Fibroblast of villous mesenchyme (primary cell): ENCODE measurements around the gene QDPR. TPM values are rescaled to one million over a fixed set of nuclear protein-coding genes. Genes with fewer than 3 reads are reported as not detected.
"Not testable (repeated sequence)": the region's sequence is repeated elsewhere in the genome, so short reads cannot be mapped to it uniquely, and the experiment has no call there.

Experiments used
- DNase-seq: peaks from one replicate; pipeline ENCODE4 v3.0.0-alpha.2; 2010; ENCODE audit warnings: low read depth
- H3K4me3 ChIP-seq: 2 replicates; pipeline ENCODE4 v1.5.1; 2011; ENCODE audit warnings: low read depth, mild to moderate bottlenecking, low read length
- CTCF ChIP-seq: IDR thresholded peaks from 2 replicates; pipeline ENCODE4 v1.5.1; 2012; ENCODE audit warnings: low read depth, mild to moderate bottlenecking, low read length; ENCODE audit not compliant: insufficient read depth
- total RNA-seq: library from RNA; depleted of rRNA; stranded (reverse); fragments of >200 nt; gene quantifications from 2 replicates; pipeline ENCODE4 v1.2.3, GENCODE V29; 2012

The QDPR gene
- total RNA-seq, 1 donor: 13.8 TPM

- TF ChIP-seq CTCF: no peak
- no peak for DNase-seq
- H3K4me3 ChIP-seq: no peak overlapping the region
Observed at GRCh38 chr4:17463606-17464005, 48.3 kb downstream of the QDPR start.

- no peak for TF ChIP-seq CTCF
- no peak for DNase-seq
- H3K4me3 ChIP-seq: no peak overlapping the region
Observed at GRCh38 chr4:17450269-17450804, 61.6 kb downstream of the QDPR start.

- no peak for TF ChIP-seq CTCF
- DNase-seq: peak; percentile 34
- no peak overlapping the region for H3K4me3 ChIP-seq
Observed at GRCh38 chr4:17448689-17449088, 63.2 kb downstream of the QDPR start.

- DNase-seq: peak; percentile 80
- H3K4me3 ChIP-seq: no peak overlapping the region
- peak; percentile 88 for TF ChIP-seq CTCF
Observed at GRCh38 chr4:17447675-17448298, 64.1 kb downstream of the QDPR start.

GRCh38 chr4:17447056-17447455 is 64.8 kb downstream of the QDPR start:
- no peak for DNase-seq
- no peak for TF ChIP-seq CTCF
- no peak overlapping the region for H3K4me3 ChIP-seq

- not testable (repeated sequence) for DNase-seq, H3K4me3 ChIP-seq
Observed at GRCh38 chr4:17442477-17442876, 69.4 kb downstream of the QDPR start.

- DNase-seq: no peak
- TF ChIP-seq CTCF: no peak
- H3K4me3 ChIP-seq: no peak overlapping the region
Observed at GRCh38 chr4:17437396-17437795, 74.5 kb downstream of the QDPR start.
